ENCODE results near the gene RBM23.

GRCh38 chr14:22915886-22916521 is 2.9 kb downstream of the RBM23 start:
- TF ChIP-seq POLR2AphosphoS5 (IDR thresholded peaks at IDR 0.05; ENCODE audit: low read depth, low read length) (no peak), SIN3A (IDR thresholded peaks at IDR 0.05; ENCODE audit: borderline replicate concordance, insufficient read depth, low read length) (no peak), REST (IDR thresholded peaks at IDR 0.05; ENCODE audit: insufficient read depth in 1 of 2, low read depth in 2 of 2, low read length in 2 of 2) (no peak), TAF1 (IDR thresholded peaks at IDR 0.05; ENCODE audit: borderline replicate concordance, insufficient read depth, low read length) (no peak), FOXP2 (optimal IDR thresholded peaks at IDR 0.05; ENCODE audit: borderline replicate concordance, extremely low read depth, extremely low read length, insufficient read depth) (no peak)

Data from PFSK-1 (cell line).